GM12873 (cell line): ENCODE data around the gene SKOR2.

Experiments used
- TF ChIP-seq, protein P1 (sequence below): IDR thresholded peaks from 2 replicates; pipeline ENCODE4 v1.5.1; 2012; ENCODE audit warnings: low read depth, mild to moderate bottlenecking, moderate library complexity, low read length, control low read depth; ENCODE audit not compliant: insufficient read depth; ENCODE audit errors: missing control alignments

The SKOR2 gene

DNA sequence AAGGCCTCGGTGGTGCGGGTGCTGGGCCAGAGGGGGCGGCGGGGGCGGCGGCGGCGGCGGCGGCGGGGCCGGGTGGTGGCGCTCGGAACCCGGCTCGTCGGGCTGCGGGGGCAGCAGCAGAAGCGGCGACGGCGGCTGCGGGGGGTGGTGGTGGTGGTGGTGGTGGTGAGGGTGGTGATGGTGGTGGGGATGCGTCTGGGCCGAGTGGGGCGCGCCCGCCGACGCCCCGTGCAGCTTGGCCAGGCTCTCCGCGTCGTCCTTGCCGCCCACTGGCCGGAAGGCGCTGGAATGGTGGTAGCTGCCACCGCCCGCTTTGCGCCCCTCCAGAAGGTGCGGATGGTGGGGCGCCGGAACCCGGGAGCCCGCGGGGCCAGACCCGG, 4.4 kb downstream of the SKOR2 start:
- TF ChIP-seq, protein P1, sequence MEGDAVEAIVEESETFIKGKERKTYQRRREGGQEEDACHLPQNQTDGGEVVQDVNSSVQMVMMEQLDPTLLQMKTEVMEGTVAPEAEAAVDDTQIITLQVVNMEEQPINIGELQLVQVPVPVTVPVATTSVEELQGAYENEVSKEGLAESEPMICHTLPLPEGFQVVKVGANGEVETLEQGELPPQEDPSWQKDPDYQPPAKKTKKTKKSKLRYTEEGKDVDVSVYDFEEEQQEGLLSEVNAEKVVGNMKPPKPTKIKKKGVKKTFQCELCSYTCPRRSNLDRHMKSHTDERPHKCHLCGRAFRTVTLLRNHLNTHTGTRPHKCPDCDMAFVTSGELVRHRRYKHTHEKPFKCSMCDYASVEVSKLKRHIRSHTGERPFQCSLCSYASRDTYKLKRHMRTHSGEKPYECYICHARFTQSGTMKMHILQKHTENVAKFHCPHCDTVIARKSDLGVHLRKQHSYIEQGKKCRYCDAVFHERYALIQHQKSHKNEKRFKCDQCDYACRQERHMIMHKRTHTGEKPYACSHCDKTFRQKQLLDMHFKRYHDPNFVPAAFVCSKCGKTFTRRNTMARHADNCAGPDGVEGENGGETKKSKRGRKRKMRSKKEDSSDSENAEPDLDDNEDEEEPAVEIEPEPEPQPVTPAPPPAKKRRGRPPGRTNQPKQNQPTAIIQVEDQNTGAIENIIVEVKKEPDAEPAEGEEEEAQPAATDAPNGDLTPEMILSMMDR = no peak

DNA sequence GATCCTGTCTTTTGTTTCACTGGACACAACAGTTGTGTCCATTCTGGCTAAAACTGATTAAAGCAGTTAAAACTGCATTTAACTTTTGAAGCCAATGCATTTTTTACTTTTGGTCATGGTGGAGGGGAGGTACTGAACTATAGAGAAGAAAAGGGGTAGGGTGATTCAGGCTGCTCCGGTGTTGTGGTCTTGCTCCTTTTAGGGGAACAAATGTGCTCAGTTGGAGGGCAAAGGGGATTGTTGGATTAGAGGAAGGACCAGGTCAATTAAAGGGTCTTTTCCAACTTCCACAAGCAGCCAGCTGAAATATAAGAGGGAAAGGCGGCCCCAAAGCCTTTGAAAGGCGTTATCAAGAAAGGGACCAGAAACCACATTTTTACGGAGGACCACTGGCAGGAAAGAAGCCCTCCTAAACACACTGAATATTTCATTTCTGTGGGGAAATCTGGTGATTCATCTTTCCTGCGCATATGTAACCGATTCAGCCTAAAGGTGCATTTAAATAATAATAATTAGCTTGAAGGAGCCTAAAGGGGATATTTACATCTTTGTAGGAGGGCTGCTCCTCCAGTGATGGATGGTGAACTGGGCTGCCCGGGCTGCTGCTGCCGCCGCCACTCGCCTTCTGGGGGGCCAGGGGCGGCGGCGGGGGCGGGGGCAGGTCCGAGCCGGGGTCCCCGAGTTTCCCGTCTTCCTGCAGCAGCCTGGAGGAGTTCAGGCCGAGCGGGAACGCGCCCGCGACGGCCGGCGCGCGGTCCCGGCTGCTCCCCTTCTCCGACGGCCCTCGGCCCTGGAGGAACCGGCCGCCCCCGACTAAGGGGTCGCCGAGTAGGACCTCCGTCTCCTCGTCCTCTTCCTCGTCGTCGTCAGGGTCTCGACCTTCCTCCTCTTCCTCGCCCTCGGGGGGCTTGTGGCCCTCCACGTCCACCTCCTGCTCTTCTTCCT, 5.2 kb downstream of the SKOR2 start:
- TF ChIP-seq, protein P1 = no peak

DNA sequence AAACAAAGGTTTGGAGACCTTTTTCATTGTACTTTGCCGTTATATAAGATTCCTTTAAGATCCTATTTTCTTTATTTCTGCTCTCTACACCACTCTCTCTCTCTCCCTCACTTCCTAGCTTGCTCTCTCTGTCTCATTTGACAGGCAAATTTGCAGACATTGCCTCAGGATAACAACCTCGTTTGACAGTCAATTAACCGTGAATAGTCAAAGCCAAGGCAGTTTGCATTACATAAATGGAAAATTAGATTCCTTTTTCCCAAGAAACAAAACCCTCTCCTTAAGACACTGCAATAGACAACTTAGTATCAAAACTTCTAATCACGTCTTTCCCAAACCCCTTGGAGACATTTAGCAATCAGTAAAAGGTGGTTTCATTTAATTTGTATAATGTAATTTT, 7.4 kb downstream of the SKOR2 start:
- TF ChIP-seq, protein P1 = no peak

DNA sequence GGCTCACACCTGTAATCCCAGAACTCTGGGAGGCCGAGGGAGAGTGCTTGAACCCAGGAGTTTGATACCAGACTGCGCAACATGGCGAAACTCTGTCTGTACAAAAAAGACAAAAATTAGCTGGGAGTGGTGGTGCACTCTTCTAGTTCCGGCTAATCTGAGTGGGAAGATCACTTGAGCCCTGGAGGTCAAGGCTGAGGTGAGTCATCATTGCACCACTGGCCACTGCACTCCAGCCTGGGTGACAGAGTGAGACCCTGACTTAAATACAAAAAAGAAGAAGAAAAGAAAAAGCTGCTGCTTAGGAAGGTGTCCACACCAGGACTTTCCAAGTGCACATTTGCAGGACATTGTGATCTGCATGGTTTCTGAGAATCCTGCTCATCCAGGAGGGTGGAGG, 16.4 kb downstream of the SKOR2 start:
- TF ChIP-seq, protein P1 = no peak

DNA sequence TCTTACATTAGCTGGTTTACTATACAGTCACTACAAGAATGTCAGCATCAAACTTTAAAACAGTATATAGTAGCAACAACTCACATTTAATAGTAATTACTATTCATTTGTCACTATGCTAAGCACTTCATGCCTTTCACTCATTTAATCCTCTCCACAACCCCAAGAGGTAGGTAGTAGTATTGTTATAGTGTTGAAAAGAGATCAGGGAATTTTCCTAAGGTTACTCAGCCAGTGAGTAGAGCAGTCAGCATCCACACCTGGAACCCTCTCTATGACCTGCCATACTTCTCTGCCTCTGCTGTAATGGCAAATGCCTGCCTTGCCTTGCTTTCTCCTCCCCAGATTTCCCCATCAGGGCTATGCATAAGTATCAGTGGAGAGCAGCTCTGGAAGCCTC, 24.8 kb downstream of the SKOR2 start:
- TF ChIP-seq, protein P1 = no peak

DNA sequence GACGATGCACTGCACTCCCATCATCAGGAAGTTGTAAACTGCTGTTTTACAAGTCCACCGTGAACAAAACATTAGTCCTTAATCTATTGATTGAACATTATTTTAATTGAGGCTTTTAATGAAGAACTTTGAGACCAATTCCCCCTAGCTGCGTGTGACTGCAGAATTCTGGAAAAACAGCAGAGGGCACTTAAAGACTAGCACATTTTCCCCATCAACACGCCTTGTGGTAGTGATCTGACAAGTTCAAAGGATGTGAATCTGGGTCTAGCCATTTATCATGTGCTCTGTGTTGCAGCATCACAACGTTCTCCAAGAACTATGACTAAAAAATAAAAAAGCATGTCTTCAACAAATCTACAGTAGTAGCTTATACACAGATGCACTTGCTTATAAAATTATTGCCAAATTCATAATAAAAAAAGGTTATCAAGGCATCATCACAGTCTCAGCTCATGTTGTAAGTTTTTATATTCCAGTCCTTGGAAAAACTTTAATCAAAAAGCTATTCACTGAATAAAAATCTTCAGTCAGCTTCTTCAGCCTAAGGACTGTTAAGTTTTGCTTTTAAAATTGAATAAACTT, 35.8 kb downstream of the SKOR2 start:
- TF ChIP-seq, protein P1 = peak; percentile 59

DNA sequence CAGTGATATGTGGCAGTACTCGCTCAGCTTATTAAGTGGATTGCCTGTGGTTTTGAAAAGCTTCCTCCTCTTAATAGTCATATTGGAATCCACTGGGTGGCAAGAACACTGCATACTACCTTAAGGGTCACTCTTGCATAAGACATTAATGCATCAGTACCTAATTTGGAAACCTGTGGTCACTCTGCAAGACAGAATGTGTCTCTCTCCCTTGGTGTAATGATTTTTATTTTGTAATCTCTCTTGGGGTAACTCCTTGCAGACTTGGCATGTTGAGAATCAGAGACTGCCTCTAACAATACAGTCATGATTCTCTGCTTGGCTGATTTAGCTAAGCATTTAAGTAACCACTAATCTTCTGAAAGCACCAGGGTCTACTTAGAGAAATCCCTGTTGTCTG, 42.3 kb downstream of the SKOR2 start:
- TF ChIP-seq, protein P1 = no peak
